B cell (primary cell): ENCODE data around the gene NUP160. TPM values are rescaled to one million over a fixed set of nuclear protein-coding genes. Genes with fewer than 3 reads are reported as not detected.
"Not testable (repeated sequence)": the region's sequence is repeated elsewhere in the genome, so short reads cannot be mapped to it uniquely, and the experiment has no call there.

Source experiments
- ATAC-seq: fragments of 200-7000 bp; cut with Tn5 transposase; one replicate; pipeline ENCODE4 v1.10.0; 2021; ENCODE audit warnings: low read depth, mild to moderate bottlenecking, moderate number of reproducible peaks, moderate library complexity
- CTCF ChIA-PET: fragments of 350-600 bp; sonication (Branson Sonifier 250); formaldehyde crosslinking; loops from one replicate; lab custom pipeline; 2021; ENCODE audit warnings: antibody characterized with exemption, inconsistent platforms; lab: Charles Lee
- POLR2A ChIA-PET: fragments of 350-600 bp; sonication (Branson Sonifier 250); formaldehyde crosslinking; loops from one replicate; lab custom pipeline; 2021; ENCODE audit warnings: antibody characterized with exemption; lab: Charles Lee
- DNase-seq: peaks from one replicate; pipeline ENCODE4 v3.0.0; 2013
- H2AFZ ChIP-seq: 2 replicates; pipeline ENCODE4 v1.6.1; 2012; ENCODE audit warnings: mild to moderate bottlenecking, low read depth, low read length; ENCODE audit not compliant: insufficient read depth, poor library complexity, severe bottlenecking
- H3K27ac ChIP-seq, 2 donors: 1 replicate in 1 of 2; 2 replicates in 1 of 2; pipeline ENCODE4 v1.5.1; 2012 to 2013; ENCODE audit warnings: low read length in 2 of 2, mild to moderate bottlenecking in 2 of 2, moderate library complexity in 1 of 2
- H3K27me3 ChIP-seq, 4 experiments: fragments of 200-600 bp in 1 of 4; sonication (generic) in 1 of 4; replicated peaks in 1 of 4; 1 replicate in 2 of 4; 2 replicates in 2 of 4; pipeline versions ENCODE4 v1.6.1 to v1.7.0; 2013 to 2016; ENCODE audit warnings: low read length in 3 of 4, mild to moderate bottlenecking in 2 of 4, mixed read lengths in 1 of 4, moderate library complexity in 1 of 4; ENCODE audit not compliant: insufficient read depth in 4 of 4, control insufficient read depth in 3 of 4; ENCODE audit errors: control extremely low read depth in 1 of 4
- H3K36me3 ChIP-seq, 2 experiments: replicated peaks in 1 of 2; 1 replicate in 1 of 2; 2 replicates in 1 of 2; pipeline versions ENCODE4 v1.6.1 to v1.7.1; 2013; ENCODE audit warnings: low read length in 1 of 2; ENCODE audit not compliant: insufficient read depth in 2 of 2, control insufficient read depth in 1 of 2; ENCODE audit errors: control extremely low read depth in 1 of 2, extremely low read depth in 1 of 2
- H3K4me1 ChIP-seq, 2 donors: fragments of 200-600 bp in 1 of 2; sonication (generic) in 1 of 2; 1 replicate in 1 of 2; 2 replicates in 1 of 2; pipeline versions ENCODE4 v1.5.1 to v1.6.1; 2013 to 2017; ENCODE audit warnings: low read length in 2 of 2; ENCODE audit not compliant: control insufficient read depth in 2 of 2, insufficient read depth in 2 of 2
- H3K4me2 ChIP-seq: replicated peaks from 2 replicates; pipeline ENCODE3; 2012; ENCODE audit warnings: mild to moderate bottlenecking, low read depth, low read length; ENCODE audit not compliant: poor library complexity, severe bottlenecking
- H3K4me3 ChIP-seq, 5 experiments: fragments of 200-600 bp in 1 of 5; sonication (generic) in 1 of 5; 1 replicate in 3 of 5; 2 replicates in 2 of 5; pipeline versions ENCODE4 v1.5.1 to v1.7.0; 2011 to 2016; ENCODE audit warnings: low read length in 4 of 5, mild to moderate bottlenecking in 4 of 5, low read depth in 2 of 5, control low read depth in 1 of 5, moderate library complexity in 1 of 5; ENCODE audit not compliant: insufficient read depth in 1 of 5; ENCODE audit errors: control extremely low read depth in 1 of 5, extremely low read depth in 1 of 5
- H3K79me2 ChIP-seq: fragments of 200-600 bp; sonication (generic); one replicate; pipeline ENCODE4 v1.6.0; 2016; ENCODE audit warnings: low read length; ENCODE audit not compliant: control insufficient read depth, insufficient read depth
- H3K9ac ChIP-seq: fragments of 200-600 bp; sonication (generic); 2 replicates; pipeline ENCODE4 v1.6.1; 2017; ENCODE audit warnings: mild to moderate bottlenecking, low read length, moderate library complexity
- H3K9me3 ChIP-seq, 3 donors: one replicate each; pipeline versions ENCODE4 v1.6.1 to v1.7.1; 2013; ENCODE audit warnings: low read length in 2 of 3; ENCODE audit not compliant: control insufficient read depth in 2 of 3, insufficient read depth in 1 of 3; ENCODE audit errors: control extremely low read depth in 1 of 3
- H4K20me1 ChIP-seq: 2 replicates; pipeline ENCODE4 v1.6.0; 2012; ENCODE audit warnings: mild to moderate bottlenecking, low read length; ENCODE audit not compliant: insufficient read depth, control insufficient read depth, poor library complexity, severe bottlenecking
- H3K27ac Mint-ChIP-seq: one replicate; pipeline ENCODE4 v1.8.0; 2021; ENCODE audit warnings: mixed read lengths
- H3K27me3 Mint-ChIP-seq: one replicate; pipeline ENCODE4 v1.8.0; 2021; ENCODE audit warnings: mixed read lengths
- H3K4me1 Mint-ChIP-seq: one replicate; pipeline ENCODE4 v1.8.0; 2021; ENCODE audit warnings: mixed read lengths
- H3K4me3 Mint-ChIP-seq: one replicate; pipeline ENCODE4 v1.8.0; 2021; ENCODE audit warnings: mixed read lengths
- H3K9me3 Mint-ChIP-seq: one replicate; pipeline ENCODE4 v1.8.0; 2022; ENCODE audit warnings: mixed read lengths; ENCODE audit not compliant: insufficient read depth
- EZH2 ChIP-seq: IDR thresholded peaks from 2 replicates; pipeline ENCODE4 v1.6.1; 2012; ENCODE audit warnings: borderline replicate concordance, low read depth, mild to moderate bottlenecking, moderate library complexity, low read length; ENCODE audit not compliant: insufficient read depth, poor library complexity, severe bottlenecking
- WGBS: methylation state at CpG from one replicate; pipeline ENCODE4 v1.1.5; 2013; ENCODE audit warnings: missing lambda C conversion rate; ENCODE audit not compliant: insufficient coverage; 5-methylcytosine and 5-hydroxymethylcytosine counted together
- intact Hi-C: fragments of 100-400 bp; cut with micrococcal nuclease; formaldehyde crosslinking; loops from one replicate; pipeline ENCODE4 v1.10.0; 2022
- polyA plus RNA-seq: library from polyadenylated mRNA; depleted of rRNA; stranded (reverse); fragments of >200 nt; gene quantifications from 2 replicates; pipeline ENCODE4 v1.2.3, GENCODE V29; 2012
- total RNA-seq, 2 donors: library from RNA; stranded (reverse); fragments of 120-200 nt in 1 of 2; gene quantifications; 1 replicate in 1 of 2; 2 replicates in 1 of 2; pipeline versions ENCODE4 v1.2.3 to v1.2.4, GENCODE V29; 2013 to 2022
- TF ChIP-seq, protein P1 (sequence below): fragments of 200-600 bp; IDR thresholded peaks from one replicate; pipeline ENCODE4 v1.8.0; 2022; ENCODE audit warnings: antibody characterized with exemption, mild to moderate bottlenecking

Gene NUP160
- total and polyA plus RNA-seq, 2 donors (not counting 1 experiment from before 2014, with no cell fraction given) = 26.3 to 74.3 TPM

DNA sequence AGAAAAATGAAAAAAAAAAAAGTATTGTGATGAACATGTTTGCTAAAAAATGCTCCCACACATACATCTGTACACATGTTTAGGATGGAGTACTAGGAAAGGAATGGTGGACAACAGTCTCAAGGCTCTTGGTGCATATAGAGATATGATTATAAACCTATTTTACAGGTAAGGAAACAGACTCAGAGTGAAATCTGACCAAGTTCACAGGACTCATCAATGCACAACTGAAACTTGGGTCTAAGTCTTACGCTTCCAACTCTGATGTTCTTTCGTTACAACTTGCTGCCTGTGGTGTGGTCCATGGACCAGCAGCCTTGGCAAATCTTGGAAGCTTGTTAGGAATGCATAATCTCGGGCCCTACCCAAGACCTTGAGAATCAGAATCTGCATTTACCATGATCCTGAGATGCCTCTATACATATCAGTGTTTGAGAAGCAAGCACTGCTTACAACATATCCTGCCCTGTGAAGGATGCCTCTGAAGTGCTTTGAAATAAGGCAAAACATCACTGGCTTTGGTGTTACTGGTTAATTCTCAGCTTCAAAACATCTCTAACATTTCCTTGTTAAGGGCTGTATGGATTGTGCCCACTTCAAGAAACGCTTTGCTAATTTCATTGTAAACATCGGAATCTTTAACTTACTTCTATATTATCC, 39.9 kb upstream of the NUP160 start:
- no peak overlapping the region for H3K9ac ChIP-seq
- peaks cover 30% of the 10 kb centered on the region for H3K4me1 Mint-ChIP-seq
- no peaks in the 10 kb centered on the region for H3K79me2 ChIP-seq
- DNase-seq = no peak
- H3K27me3 Mint-ChIP-seq = no peaks in the 10 kb centered on the region
- no peak overlapping the region for H3K4me3 Mint-ChIP-seq
- H3K27ac Mint-ChIP-seq = no peak overlapping the region
- intact Hi-C loops = no loop called here
- H3K4me1 ChIP-seq = peaks cover 20 to 22% of the 10 kb centered on the region in 2 donors
- H3K27me3 ChIP-seq = no peaks in the 10 kb centered on the region
- no peaks in the 10 kb centered on the region for H3K36me3 ChIP-seq
- H3K9me3 Mint-ChIP-seq = no peaks in the 10 kb centered on the region
- no peak for TF ChIP-seq EZH2
- TF ChIP-seq, protein P1, sequence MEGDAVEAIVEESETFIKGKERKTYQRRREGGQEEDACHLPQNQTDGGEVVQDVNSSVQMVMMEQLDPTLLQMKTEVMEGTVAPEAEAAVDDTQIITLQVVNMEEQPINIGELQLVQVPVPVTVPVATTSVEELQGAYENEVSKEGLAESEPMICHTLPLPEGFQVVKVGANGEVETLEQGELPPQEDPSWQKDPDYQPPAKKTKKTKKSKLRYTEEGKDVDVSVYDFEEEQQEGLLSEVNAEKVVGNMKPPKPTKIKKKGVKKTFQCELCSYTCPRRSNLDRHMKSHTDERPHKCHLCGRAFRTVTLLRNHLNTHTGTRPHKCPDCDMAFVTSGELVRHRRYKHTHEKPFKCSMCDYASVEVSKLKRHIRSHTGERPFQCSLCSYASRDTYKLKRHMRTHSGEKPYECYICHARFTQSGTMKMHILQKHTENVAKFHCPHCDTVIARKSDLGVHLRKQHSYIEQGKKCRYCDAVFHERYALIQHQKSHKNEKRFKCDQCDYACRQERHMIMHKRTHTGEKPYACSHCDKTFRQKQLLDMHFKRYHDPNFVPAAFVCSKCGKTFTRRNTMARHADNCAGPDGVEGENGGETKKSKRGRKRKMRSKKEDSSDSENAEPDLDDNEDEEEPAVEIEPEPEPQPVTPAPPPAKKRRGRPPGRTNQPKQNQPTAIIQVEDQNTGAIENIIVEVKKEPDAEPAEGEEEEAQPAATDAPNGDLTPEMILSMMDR = no peak
- no peaks in the 10 kb centered on the region for H4K20me1 ChIP-seq
- H3K27ac ChIP-seq = no peak overlapping the region
- H3K4me3 ChIP-seq = no peak overlapping the region
- POLR2A ChIA-PET = no interaction called here
- 88% methylated on average over 2 of the region's 5 CpGs for WGBS
- H3K9me3 ChIP-seq = no peaks in the 10 kb centered on the region
- no peak overlapping the region for H2AFZ ChIP-seq
- H3K4me2 ChIP-seq = no peak overlapping the region
- CTCF ChIA-PET = no interaction called here
- ATAC-seq = no peak

DNA sequence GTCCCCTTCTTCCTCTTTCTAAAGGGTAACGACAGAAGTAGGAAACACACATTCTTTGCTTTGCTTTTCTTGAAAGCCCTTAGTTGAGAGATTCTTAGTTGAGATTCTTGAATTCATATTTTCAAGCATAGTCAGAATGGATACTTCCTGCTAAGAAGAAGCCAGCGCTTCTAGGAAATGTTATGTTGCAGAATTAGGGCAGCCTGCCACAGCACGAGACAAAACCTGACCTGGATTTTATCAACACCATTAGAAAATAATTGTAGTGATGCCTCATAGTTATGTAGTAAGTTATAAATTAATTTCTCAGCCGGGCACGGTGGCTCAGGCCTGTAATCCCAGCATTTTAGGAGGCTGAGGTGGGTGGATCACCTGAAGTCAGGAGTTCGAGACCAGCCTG, 37.9 kb upstream of the NUP160 start:
- Histone ChIP-seq H3K36me3 (no peaks in the 10 kb centered on the region), H4K20me1 (no peaks in the 10 kb centered on the region), H3K4me1 (peaks cover 22 to 23% of the 10 kb centered on the region in 2 donors), H3K79me2 (no peaks in the 10 kb centered on the region), H3K27me3 (no peaks in the 10 kb centered on the region), H3K4me2 (peak overlapping the region; percentile 39), H3K4me3 (no peak overlapping the region), H2AFZ (peak overlapping the region; percentile 40), H3K9ac (peak overlapping the region; percentile 9), H3K27ac (peak overlapping the region in 1 of 2 donors; percentile 43), H3K9me3 (no peaks in the 10 kb centered on the region)
- H3K27me3 Mint-ChIP-seq = no peaks in the 10 kb centered on the region
- DNase-seq = no peak
- TF ChIP-seq EZH2 = no peak
- TF ChIP-seq, protein P1 = no peak
- ATAC-seq = no peak
- H3K4me3 Mint-ChIP-seq = no peak overlapping the region
- H3K4me1 Mint-ChIP-seq = peaks cover 32% of the 10 kb centered on the region
- CTCF ChIA-PET = interaction anchor here (0.8 kb wide), 1 partner anchor 46 kb away, joined by 3 read pairs; no protein-coding TSS in a partner anchor
- intact Hi-C loops = no loop called here
- POLR2A ChIA-PET = no interaction called here
- no CpG with 5 or more reads among the region's 6 CpGs for WGBS
- H3K9me3 Mint-ChIP-seq = no peaks in the 10 kb centered on the region
- H3K27ac Mint-ChIP-seq = peak overlapping the region; percentile 69

DNA sequence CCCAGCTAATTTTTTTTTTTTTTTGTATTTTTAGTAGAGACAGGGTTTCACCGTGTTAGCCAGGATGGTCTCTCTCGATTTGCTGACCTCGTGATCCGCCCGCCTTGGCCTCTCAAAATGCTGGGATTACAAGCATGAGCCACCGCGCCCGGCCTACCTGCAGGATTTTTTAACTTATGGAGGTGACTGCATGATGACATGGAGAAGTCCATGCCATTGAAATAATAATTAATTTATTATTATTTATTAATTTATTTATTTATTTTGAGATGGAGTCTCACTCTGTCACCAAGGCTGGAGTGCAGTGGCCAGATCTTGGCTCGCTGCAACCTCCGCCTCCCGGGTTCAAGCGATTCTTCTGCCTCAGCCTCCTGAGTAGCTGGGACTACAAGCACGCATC, 34.3 kb upstream of the NUP160 start:
- H4K20me1 ChIP-seq, H3K4me2 ChIP-seq, H3K36me3 ChIP-seq, H3K27ac ChIP-seq, H3K4me3 Mint-ChIP-seq, H3K9me3 ChIP-seq, H2AFZ ChIP-seq, H3K9me3 Mint-ChIP-seq, H3K27me3 Mint-ChIP-seq, DNase-seq, POLR2A ChIA-PET, H3K27ac Mint-ChIP-seq, intact Hi-C loops, H3K9ac ChIP-seq, H3K27me3 ChIP-seq, CTCF ChIA-PET, H3K4me3 ChIP-seq, ATAC-seq, H3K79me2 ChIP-seq: not testable (repeated sequence)
- peaks cover 37% of the 10 kb centered on the region for H3K4me1 Mint-ChIP-seq
- 91% methylated on average over 10 of the region's 13 CpGs for WGBS
- peaks cover 32 to 36% of the 10 kb centered on the region in 2 donors for H3K4me1 ChIP-seq
